ENCODE results near the gene WNT11.

The WNT11 gene

DNA sequence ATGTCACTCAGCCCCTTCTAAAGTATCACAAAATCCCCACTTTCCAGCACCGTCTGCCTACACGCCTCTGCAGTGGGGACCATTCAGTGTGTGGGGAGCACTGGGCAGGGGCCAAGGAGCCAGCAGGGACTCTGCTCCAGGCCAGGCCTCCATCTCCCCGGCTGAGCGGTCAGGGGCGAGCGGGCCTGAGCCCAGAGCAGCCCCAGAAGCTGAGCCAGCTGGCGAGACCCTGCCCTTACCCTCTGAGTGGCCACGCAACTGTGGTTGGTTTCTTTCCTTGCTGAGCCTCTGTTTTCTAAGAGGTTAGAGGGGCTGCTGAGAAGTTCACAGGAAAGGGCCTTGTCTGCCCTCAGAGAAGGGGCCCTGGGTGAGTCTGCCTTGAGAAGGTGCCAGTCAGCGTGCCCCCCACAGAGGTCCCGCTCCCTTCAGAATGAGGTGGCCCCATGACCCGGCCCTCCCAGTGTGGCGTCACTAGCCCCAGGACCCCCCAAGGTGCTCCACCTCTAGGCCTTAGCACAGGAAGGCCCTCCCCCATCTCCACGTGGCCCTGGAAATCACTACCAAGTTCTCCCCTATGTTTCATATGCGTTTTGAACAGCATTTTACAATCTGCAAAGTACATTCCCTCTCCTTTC is 46.9 kb downstream of the WNT11 start:
- Histone ChIP-seq H3K27ac (ENCODE audit: low read depth, low read length) (no peak overlapping the region), H3K9ac (ENCODE audit: low read length) (no peak overlapping the region), H3K27me3 (ENCODE audit: control insufficient read depth, insufficient read depth, low read length) (no peaks in the 10 kb centered on the region), H3K4me1 (ENCODE audit: control insufficient read depth, insufficient read depth, low read length) (no peaks in the 10 kb centered on the region), H3K36me3 (ENCODE audit: control insufficient read depth, insufficient read depth, low read length) (no peaks in the 10 kb centered on the region), H3K4me3 (ENCODE audit: low read length) (no peak overlapping the region)

DNA sequence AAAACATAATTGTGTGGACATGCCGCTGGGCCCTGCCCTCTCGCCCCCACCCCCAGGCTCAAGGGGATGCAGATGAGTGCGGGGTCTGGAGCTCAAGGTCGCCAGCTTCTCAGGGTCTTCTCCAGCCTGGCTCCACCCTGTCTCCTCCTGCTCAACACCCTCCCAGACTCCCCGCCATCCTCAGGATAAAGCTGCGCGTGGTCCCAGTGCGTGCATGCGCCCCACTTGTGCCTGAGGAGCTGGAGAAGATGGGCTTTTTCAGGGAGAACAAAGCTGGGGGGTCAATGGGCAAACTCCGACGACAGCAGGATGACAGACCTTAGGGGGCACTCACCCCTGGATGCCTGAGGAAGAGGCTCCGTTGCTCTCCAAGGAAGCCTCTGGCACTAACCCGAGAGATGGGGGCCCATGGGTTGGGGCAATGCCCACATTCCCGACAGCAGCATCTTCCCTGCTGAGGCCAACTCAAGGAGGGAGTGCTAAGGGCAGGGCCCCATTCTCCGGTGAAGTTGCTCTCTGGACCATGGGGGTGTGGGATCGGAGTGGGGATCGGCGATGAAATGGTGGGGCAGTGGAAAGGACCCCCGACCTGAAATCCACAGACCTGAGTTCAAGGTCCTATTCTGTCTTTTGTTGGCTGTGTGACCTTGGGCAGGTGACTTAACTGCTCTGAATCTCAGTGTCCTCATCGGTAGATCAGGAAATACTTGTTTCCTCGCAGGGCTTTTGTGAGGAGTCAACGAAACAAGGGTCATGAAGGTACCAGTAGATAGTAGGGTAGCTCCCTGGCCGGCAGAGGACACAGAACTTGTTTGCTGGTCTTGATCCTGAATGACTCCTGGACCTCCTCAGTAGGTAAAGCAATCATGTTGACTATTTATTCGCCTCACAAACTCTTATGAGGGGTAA is 47.7 kb downstream of the WNT11 start:
- Histone ChIP-seq H3K9ac (ENCODE audit: low read length) (no peak overlapping the region), H3K4me3 (ENCODE audit: low read length) (no peak overlapping the region), H3K27ac (ENCODE audit: low read depth, low read length) (no peak overlapping the region), H3K27me3 (ENCODE audit: control insufficient read depth, insufficient read depth, low read length) (no peaks in the 10 kb centered on the region), H3K36me3 (ENCODE audit: control insufficient read depth, insufficient read depth, low read length) (no peaks in the 10 kb centered on the region), H3K4me1 (ENCODE audit: control insufficient read depth, insufficient read depth, low read length) (no peaks in the 10 kb centered on the region)

DNA sequence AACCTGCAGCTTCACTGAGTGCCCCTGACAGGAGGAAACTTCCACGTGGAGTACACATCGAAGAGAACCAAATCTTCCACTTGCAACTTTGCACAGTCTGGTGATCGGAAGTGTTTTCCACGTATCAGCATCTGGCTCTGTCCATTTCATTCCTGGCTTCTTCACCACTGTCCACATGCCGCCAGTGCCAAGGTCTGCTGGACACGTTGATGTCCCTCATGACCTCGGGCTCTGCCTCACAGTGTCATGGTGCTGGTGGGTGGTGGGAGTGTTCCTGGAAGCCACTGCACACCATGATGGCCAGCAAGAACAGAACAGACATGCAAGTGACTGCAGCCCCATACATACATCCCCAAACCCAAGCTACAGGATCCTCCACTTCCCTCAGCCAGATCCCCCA is 48.4 kb downstream of the WNT11 start:
- H3K4me3 ChIP-seq (ENCODE audit: low read length), result no peak overlapping the region
- H3K27ac ChIP-seq (ENCODE audit: low read depth, low read length), result no peak overlapping the region
- H3K9ac ChIP-seq (ENCODE audit: low read length), result no peak overlapping the region
- no peaks in the 10 kb centered on the region for H3K4me1 ChIP-seq (ENCODE audit: control insufficient read depth, insufficient read depth, low read length)
- H3K27me3 ChIP-seq (ENCODE audit: control insufficient read depth, insufficient read depth, low read length), result no peaks in the 10 kb centered on the region
- no peaks in the 10 kb centered on the region for H3K36me3 ChIP-seq (ENCODE audit: control insufficient read depth, insufficient read depth, low read length)

DNA sequence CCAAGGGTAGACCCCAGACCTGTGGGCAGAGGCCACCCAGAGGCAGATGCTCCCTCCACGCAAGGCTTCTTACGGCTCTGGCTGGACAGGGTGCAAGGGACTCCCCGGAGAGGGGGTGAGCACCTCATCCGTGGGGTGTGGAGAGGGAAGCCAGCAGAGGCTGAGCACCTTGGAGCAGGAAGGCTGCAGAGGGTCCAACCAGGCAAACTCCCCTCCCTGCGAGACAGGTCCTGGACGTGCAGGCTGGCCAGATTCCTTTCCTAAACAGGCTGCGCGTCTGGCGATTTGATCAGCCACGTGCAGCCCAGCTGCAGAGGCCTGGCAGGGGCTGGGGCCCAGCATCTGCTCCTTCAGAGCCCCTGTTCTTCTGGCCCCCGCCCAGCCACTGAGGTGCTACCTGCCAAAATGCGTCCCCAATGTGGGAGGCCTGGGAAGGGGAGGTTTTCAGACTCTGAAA is 49.3 kb downstream of the WNT11 start:
- Histone ChIP-seq H3K27me3 (ENCODE audit: control insufficient read depth, insufficient read depth, low read length) (no peaks in the 10 kb centered on the region), H3K4me3 (ENCODE audit: low read length) (no peak overlapping the region), H3K9ac (ENCODE audit: low read length) (no peak overlapping the region), H3K36me3 (ENCODE audit: control insufficient read depth, insufficient read depth, low read length) (no peaks in the 10 kb centered on the region), H3K27ac (ENCODE audit: low read depth, low read length) (no peak overlapping the region), H3K4me1 (ENCODE audit: control insufficient read depth, insufficient read depth, low read length) (no peaks in the 10 kb centered on the region)

DNA sequence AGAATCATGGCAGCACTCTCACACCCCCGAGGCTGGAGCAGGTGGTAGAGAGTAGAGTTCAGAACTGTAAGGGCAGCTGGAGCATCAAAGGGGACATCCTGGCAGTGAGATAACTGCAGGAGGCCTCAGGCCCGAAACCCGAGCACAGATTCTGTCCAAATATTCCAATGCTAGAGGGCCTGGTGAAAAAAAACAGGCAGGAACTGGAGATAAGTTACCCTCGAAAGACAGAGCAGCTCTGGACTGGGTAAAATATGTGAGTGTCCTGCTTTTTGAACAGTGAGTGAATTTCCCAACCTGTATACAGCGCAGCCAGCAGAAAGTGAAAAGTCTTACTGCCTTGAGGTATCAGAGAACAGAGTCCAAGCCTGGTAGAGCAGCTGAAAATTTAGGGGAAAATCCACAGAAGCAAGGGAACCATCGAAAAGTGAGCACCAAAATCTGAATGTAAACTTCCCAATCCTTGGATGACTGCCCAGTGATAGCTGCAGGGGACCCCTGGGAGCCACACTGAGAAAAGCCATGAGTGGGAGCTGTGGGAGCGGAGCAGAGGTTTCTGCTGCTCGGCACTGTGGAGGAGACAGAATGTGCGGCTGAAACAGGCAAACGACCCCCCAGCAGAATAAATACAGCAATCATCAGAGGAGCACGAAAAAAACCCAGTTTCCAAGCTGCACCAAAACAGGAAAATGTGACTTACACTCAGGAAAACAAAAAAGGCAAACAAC is 50.6 kb downstream of the WNT11 start:
- Histone ChIP-seq H3K27ac (ENCODE audit: low read depth, low read length) (no peak overlapping the region), H3K9ac (ENCODE audit: low read length) (no peak overlapping the region), H3K4me3 (ENCODE audit: low read length) (no peak overlapping the region), H3K4me1 (ENCODE audit: control insufficient read depth, insufficient read depth, low read length) (no peaks in the 10 kb centered on the region), H3K36me3 (ENCODE audit: control insufficient read depth, insufficient read depth, low read length) (no peaks in the 10 kb centered on the region), H3K27me3 (ENCODE audit: control insufficient read depth, insufficient read depth, low read length) (no peaks in the 10 kb centered on the region)

DNA sequence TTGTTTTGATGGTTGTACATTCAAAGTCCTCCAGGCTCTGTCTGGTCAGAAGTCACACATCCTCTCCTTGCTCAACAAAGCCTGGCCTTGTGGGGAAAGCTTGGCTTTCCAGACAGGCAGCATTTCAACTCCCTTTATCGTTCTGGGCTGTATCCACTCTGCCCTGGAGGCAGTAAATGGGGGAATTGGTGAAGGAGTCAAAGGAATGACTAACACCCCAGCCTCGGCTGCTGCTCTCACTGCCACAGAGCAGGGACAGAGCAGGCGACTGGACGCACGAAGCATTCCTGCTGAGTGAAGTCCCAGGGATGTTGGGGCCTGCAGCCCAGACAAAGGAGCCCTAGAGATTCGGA is 52.8 kb downstream of the WNT11 start:
- H3K9ac ChIP-seq (ENCODE audit: low read length), result no peak overlapping the region
- no peaks in the 10 kb centered on the region for H3K36me3 ChIP-seq (ENCODE audit: control insufficient read depth, insufficient read depth, low read length)
- no peaks in the 10 kb centered on the region for H3K27me3 ChIP-seq (ENCODE audit: control insufficient read depth, insufficient read depth, low read length)
- H3K27ac ChIP-seq (ENCODE audit: low read depth, low read length), result no peak overlapping the region
- H3K4me1 ChIP-seq (ENCODE audit: control insufficient read depth, insufficient read depth, low read length), result no peaks in the 10 kb centered on the region
- no peak overlapping the region for H3K4me3 ChIP-seq (ENCODE audit: low read length)

DNA sequence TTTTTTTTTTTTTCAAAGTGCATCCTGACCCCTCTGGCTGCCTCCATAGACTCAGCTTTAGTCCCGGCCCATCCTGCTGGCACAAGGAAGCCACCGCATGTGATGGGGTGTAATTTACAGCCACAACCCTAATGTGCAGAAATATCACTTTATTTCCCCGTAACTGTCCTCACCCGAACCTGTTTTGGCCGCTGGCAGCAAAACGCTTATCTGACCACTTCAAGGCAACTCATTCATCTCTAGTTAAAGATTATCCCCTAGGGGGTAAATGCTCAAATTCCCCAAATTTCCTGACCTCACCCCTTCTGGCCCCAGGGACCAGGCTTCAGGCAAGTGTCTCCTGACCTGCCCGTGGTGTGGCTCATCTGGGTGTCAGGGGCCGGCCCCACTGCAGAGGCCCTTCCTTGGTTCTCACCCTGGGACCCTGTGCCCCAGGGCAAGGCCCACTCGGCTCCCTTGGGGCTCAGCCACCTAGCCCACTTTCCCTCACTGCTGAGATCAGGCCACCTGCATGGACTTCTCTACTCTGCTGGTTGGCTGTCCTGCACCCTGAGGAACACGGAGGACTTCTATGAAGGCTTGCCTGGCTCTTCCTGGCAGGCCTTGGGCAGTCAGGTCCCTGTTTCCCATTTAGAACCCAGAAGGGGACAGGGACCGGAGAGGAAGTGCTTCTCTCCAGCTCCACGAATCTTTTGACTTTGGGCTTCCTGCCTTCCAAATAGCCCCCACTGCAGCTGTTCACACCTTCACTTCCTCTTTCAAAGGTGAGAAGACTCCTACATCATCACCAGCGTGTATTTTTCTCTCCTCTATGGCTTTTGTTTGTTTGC is 53.3 kb downstream of the WNT11 start:
- Histone ChIP-seq H3K4me1 (ENCODE audit: control insufficient read depth, insufficient read depth, low read length) (no peaks in the 10 kb centered on the region), H3K36me3 (ENCODE audit: control insufficient read depth, insufficient read depth, low read length) (no peaks in the 10 kb centered on the region), H3K9ac (ENCODE audit: low read length) (no peak overlapping the region), H3K4me3 (ENCODE audit: low read length) (no peak overlapping the region), H3K27ac (ENCODE audit: low read depth, low read length) (no peak overlapping the region), H3K27me3 (ENCODE audit: control insufficient read depth, insufficient read depth, low read length) (no peaks in the 10 kb centered on the region)

DNA sequence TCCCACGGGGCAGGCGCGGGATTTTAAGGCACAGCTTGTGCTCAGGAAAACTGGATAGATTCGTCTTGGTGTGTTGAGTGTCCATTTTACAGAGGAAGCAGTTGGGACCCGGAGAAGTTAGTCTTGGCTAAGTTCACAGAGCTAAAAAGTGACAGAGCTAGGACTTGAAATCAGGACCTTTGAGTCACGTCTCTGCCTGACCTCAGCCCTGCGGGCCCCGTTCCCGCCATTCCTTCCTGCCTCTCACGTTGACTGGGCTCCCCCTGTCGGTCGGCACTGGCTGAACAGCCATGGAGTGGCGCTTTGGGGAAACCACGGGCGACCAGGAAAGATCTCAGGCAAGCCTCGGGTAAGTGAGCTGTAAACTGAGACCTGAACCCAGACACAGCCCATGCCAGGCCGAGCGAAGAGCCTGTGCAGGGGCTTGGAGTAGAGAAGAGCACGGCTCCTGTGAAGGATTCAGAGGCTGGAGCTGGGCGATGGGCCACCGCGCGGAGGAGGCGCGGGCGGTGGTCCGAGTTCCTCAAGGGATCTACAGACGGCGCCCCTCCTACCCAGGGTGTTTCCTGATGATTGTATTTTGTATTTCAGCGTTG is 54.1 kb downstream of the WNT11 start:
- no peaks in the 10 kb centered on the region for H3K4me1 ChIP-seq (ENCODE audit: control insufficient read depth, insufficient read depth, low read length)
- H3K36me3 ChIP-seq (ENCODE audit: control insufficient read depth, insufficient read depth, low read length), result no peaks in the 10 kb centered on the region
- no peak overlapping the region for H3K27ac ChIP-seq (ENCODE audit: low read depth, low read length)
- H3K9ac ChIP-seq (ENCODE audit: low read length), result no peak overlapping the region
- peak overlapping the region; percentile 57 for H3K4me3 ChIP-seq (ENCODE audit: low read length)
- no peaks in the 10 kb centered on the region for H3K27me3 ChIP-seq (ENCODE audit: control insufficient read depth, insufficient read depth, low read length)

DNA sequence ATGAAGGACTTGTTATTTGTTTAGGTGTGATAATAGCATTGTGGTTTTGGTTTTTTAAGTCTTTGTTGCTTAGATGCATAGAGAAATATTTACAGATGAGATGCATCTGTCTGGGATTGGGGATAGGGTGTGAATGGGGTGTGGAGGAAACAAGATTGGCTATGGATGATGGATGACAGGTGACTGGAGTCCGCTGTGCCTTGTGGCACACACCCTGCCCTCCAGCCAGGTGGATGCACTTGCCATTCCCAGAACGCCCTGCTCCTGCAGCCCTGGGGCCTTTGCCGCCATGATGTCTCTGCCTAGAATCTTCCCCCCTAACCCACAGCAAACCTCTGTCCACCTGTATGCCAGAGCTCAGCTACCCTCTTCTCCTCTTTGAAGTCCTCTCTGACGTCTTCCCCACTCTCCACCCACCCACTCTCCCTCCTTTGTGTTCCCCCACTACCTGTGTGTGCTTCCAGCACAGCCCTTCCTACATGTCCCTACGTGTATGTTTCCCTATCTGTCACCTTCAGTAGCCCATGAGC is 54.7 kb downstream of the WNT11 start:
- no peak overlapping the region for H3K27ac ChIP-seq (ENCODE audit: low read depth, low read length)
- no peak overlapping the region for H3K4me3 ChIP-seq (ENCODE audit: low read length)
- H3K9ac ChIP-seq (ENCODE audit: low read length), result no peak overlapping the region
- no peaks in the 10 kb centered on the region for H3K27me3 ChIP-seq (ENCODE audit: control insufficient read depth, insufficient read depth, low read length)
- H3K36me3 ChIP-seq (ENCODE audit: control insufficient read depth, insufficient read depth, low read length), result no peaks in the 10 kb centered on the region
- no peaks in the 10 kb centered on the region for H3K4me1 ChIP-seq (ENCODE audit: control insufficient read depth, insufficient read depth, low read length)

DNA sequence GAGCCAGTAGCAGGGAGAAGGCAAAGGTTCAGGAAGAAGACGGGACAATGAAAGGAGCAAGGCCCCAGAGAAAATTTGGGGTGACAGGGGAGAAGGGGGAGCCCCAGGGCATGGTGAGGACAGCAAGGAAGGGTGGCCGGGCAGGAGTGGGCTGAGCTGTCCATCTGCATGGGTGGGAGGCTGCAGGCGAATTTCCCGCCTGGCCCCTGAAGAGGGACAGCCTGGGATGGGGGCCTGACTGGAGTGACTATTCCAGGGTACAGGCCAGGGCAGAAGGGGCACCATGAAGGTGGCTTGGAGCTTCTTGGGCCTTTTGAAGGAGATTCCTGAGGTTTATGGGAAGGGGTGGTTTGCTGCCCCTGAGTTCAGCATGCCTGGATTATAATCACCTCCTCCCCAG is 56.2 kb downstream of the WNT11 start:
- Histone ChIP-seq H3K27ac (ENCODE audit: low read depth, low read length) (no peak overlapping the region), H3K4me3 (ENCODE audit: low read length) (no peak overlapping the region), H3K27me3 (ENCODE audit: control insufficient read depth, insufficient read depth, low read length) (no peaks in the 10 kb centered on the region), H3K36me3 (ENCODE audit: control insufficient read depth, insufficient read depth, low read length) (no peaks in the 10 kb centered on the region), H3K9ac (ENCODE audit: low read length) (no peak overlapping the region), H3K4me1 (ENCODE audit: control insufficient read depth, insufficient read depth, low read length) (no peaks in the 10 kb centered on the region)

DNA sequence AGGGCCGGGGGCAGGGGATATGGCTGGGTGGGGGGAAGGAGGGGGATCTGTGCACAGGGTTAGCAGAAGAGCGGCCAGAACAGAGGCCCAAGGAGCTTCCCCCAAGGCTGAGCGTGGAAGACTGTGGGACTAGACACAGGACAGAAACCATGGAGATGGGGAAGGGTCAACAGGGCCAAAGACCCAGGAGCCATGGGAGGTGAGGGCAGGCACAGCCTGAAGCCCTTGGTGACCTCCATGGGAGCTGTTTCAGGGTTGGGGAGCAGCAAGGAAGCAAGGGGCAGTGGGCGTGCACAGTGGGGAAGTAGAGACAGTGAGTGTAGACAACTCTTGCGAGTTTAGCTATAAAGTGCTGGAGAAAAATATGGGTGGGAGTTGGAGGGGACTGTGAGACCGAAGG is 56.6 kb downstream of the WNT11 start:
- no peaks in the 10 kb centered on the region for H3K36me3 ChIP-seq (ENCODE audit: control insufficient read depth, insufficient read depth, low read length)
- H3K27me3 ChIP-seq (ENCODE audit: control insufficient read depth, insufficient read depth, low read length), result no peaks in the 10 kb centered on the region
- no peak overlapping the region for H3K4me3 ChIP-seq (ENCODE audit: low read length)
- no peaks in the 10 kb centered on the region for H3K4me1 ChIP-seq (ENCODE audit: control insufficient read depth, insufficient read depth, low read length)
- no peak overlapping the region for H3K27ac ChIP-seq (ENCODE audit: low read depth, low read length)
- H3K9ac ChIP-seq (ENCODE audit: low read length), result no peak overlapping the region

All from rectal smooth muscle tissue (tissue), 1 donor.